NCI-H526 (cell line): ENCODE measurements around the gene BPIFB1.

Experiments
- DNase-seq, 2 experiments: peaks; one replicate each; lab custom pipeline; 2025; lab: John Stamatoyannopoulos, UW

BPIFB1 gene

DNA sequence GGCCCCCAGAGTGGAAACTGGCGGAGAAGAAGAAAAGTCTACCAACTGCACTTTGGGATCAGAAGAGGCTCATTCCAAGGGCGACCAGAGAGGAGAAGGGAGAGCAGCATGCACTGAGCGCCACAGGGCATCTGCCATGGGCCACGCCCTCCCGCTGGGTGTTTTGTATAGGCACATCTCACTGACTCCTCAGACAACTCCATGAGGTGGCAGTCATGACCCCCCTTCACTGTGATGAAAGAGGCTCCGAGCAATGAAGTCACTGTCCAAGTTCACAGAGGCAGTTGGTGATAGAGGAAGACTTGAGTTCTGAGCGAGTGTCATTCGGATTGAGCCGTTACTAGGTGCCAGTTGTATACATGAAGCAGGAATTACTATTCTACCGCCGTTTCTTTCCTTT, 15.4 kb downstream of the BPIFB1 start:
- DNase-seq, result peak; percentile 38 to 73

DNA sequence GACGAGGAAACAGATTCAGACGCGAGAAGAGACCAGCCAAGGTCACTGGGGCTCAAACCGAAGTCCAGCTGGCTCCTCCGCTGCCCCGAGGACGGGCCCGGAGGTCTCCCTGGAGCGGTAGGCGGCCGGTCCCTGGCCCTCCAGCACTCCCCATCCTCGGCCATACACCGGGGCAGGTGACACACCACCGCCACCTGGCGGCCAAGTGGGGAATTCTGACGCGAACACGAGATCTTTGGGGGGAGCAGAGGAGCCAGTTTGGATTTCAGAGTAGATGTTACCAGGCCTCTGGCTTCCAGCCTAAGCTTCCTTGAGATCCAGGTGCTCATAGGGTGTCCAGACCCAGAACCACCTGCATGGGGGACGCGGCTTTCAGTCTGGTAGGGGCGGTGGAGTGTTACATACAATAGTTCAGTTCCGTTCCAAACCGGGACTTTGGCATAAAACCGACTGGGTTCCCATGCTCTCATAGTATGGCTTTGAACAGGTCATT, 16.1 kb downstream of the BPIFB1 start:
- peak; percentile 20 to 85 for DNase-seq

DNA sequence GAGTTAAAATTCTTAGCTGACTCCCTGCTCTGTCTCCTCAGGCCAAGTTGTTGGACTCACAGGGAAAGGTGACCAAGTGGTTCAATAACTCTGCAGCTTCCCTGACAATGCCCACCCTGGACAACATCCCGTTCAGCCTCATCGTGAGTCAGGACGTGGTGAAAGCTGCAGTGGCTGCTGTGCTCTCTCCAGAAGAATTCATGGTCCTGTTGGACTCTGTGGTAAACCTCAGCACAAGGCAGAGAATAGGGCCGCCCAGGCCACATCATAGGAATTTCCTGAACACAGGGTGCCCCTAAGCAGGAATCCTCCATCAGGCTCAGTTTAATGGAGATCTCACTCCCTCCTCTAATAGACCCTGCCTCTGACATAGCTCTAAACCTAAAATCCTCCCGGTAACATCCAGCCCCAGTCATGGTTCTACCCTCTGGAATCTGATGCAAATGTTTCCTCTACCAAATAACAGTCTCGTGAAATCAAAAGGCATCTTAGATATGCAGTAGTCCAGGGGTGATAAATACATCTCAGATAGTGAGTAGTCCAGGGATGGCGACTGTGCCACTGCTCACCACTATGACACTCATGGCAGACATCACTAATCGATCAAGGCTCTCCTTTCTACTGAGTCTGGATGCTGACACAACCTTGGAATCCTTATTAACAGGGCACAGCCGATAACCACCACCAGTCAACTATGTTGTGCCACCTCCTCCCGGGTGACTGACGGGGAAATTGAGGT, 18.3 kb downstream of the BPIFB1 start:
- peak in 1 of 2 experiments; percentile 32 for DNase-seq

DNA sequence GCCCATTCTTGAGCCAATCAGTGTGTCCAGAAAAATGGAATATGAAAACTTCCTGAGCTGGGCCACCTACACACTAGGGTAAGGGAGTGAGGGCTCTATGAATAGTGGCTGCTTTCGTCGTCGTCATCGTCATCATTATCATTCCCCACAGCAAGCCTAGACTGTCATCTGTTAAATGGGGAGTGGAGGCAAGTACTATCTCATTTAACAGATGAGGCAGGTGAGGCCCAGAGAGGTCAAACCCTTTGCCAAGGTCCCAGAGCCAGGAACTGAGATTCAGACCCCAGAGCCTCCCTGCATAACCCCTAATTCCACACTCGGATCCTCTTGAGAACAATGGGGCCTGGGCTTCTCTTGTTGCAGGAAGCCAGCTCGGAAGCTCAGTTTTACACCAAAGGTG, 20.6 kb downstream of the BPIFB1 start:
- no peak for DNase-seq

DNA sequence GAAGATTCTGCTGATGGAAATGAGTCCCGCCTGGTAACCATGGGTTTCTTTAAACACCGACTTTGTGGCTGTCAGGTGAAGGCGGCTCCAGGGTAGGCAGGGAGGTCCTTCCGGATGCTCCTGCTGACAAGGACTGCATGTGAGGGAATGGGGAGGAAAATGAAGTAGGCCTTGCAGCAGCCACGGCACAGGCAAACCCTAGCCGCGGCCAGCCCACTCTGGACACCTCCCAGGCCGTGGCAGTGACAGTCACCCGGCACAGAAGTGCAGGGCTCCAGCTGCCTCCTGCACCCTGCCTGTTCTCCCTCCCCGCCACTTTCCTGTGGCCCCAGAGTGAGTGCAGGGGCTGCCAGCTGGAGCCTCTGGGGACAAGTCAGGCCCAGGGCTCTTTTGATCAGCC, 21.0 kb downstream of the BPIFB1 start:
- no peak for DNase-seq

DNA sequence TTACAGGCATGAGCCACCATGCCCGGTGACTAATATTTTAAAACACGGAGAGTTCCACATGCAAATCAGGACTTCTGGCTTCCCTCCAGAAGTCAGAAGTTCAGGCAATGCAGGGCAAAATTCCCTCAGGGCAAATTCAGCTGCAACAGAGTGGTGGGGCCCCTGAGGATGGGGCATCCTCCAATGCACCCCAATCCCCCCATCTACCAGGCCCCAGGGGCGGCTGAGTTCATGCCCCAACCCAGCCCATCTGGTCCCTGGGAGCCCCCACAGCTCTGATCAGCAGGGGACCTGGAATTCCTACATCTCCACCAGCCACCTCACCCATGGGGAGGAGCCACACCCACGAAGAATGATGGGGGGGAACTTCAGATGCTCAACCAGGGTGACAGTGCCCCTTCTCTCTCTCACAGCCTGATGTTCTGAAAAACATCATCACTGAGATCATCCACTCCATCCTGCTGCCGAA, 22.6 kb downstream of the BPIFB1 start:
- peak in 1 of 2 experiments; percentile 53 for DNase-seq

DNA sequence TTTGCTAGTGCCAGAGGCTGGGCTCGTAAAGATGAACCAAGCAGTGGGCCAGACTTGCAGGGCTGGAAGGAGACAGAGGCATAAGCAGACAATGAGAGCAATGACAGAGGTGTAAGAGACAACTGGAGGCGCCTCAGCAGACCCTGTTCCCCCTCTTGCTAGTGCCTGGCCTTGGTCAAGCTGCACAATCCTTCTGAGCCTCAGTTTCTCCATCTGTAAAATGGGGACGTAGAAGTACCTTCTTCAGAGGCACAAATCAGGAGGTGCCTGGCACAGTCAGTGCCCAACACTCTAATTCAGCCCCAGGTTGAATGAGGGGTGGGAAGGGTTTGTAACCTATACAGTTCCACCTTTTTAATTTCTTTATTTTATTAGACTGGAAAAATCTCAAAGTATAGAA, 23.2 kb downstream of the BPIFB1 start:
- no peak for DNase-seq

DNA sequence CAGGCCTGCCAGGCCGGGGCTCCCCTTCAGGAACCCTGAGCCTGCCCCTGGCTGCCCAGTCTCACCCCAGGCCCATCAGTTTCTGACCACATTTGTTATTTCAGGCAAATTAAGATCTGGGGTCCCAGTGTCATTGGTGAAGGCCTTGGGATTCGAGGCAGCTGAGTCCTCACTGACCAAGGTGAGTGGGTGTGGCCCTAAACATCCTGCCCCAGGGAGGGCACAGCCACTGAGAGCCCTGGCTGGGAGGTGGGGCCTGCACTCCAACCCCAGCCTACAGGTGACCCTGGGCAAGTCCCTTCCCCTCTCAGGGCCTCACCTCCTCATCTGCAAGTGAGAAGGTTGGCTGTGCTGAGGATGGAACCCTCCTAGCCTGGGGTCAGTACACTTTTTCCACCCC, 23.8 kb downstream of the BPIFB1 start:
- no peak for DNase-seq

DNA sequence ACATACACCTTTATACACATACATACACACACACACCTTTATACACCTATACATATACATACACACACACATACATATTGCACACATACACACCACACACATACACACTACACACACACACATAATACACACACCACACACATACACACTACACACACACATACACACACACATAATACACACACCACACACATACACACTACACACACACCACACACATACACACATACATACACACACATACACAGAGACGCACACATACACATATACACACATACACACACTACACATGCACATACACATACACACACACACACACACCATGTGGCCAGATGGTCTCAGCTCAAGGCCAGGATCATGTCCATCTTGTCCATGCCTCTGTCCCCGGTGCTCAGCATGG, 25.7 kb downstream of the BPIFB1 start:
- DNase-seq, result no peak

DNA sequence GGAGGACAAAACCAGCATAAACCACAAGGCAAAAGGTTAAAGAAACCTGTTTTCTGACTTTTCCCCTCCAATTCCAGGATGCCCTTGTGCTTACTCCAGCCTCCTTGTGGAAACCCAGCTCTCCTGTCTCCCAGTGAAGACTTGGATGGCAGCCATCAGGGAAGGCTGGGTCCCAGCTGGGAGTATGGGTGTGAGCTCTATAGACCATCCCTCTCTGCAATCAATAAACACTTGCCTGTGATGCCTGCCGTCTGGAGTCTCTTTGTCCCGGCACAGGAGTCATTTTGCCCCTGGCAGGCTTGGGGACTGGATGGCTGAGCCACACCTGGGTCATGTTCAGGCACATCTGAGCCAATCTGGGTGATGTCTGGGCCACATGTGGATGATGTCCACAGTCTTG, 26.6 kb downstream of the BPIFB1 start:
- no peak for DNase-seq

DNA sequence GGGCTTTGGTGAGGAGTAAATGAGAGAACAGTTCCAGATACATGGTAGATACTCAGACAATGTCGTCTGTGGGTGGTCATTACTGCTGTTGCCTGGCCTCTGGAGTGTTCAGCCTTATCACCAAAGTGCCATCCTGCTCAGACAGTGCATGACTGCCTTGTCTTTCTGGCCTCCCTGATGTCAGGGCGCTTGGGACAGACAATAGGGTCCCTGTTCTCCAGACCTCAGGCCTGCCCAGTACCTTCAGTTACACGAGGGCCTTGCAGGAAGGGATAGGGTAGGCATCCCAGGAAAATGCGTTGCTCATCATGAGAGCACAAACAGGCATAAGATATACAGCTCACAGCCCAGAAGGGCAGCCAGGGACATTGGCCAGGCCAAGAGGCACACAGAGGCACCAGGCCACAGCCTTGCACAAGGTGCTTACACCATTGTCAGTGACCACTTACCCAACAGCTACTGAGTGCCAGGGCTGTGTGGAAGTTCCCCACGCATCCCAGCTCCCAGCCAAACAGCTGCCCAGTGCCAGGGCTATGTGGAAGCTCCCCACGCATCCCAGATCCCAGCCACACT, 27.4 kb downstream of the BPIFB1 start:
- no peak for DNase-seq

DNA sequence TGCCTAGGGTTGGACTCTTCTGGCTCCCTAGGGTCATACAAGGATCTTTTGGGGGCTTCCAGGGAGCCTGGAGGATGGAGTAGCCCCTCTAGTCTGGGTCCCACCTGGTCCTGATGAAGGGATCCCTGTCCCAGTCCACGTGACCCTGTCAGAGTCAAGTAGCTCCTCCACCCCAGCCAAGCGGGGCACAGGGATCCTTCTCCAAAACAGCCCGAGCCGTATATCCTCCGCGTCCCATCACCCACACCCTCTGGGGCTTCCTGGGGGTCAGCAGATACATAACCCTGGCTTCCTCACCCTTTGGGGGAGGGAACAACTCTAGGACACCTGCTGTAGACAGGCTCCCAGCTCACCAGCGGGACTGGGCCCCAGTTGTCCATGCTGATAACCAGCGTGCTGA, 28.0 kb downstream of the BPIFB1 start:
- no peak for DNase-seq

DNA sequence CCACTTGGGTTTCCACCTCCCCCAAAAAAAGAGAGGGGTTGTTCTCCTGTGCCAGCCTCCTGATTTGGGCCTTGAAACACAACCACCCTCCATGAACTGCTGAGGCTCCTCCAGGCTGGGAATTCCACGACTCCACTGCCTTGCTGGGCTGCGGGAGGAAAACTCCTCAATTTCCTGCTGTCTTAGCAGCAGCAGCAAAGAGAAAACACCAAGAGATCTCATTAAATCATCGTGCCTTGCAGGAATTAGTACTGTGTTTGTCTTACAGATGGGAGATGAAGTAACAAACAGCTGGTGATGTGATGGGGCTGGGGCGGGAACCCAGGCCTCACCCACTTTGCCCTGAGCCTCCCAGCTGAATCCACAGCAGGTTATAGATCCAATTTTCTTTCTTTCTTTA, 29.0 kb downstream of the BPIFB1 start:
- no peak for DNase-seq

DNA sequence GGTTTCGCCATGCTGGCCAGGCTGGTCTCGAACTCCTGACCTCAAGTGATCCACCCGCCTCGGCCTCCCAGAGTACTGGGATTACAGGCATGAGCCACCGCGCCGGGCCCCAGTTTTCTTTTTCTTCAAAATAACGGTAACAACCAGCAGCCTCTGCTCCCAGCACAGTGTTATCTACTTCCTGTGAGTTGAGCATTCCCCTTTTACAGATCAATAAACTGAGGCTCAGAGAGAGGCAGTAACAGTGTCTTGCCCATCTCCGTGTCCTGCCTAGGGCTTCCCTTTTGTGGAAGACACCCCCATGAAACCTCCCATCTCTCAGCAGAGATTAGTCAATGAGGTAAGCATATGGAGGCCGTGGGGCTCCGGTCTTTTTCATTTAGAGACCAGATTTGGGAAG, 29.6 kb downstream of the BPIFB1 start:
- no peak for DNase-seq

DNA sequence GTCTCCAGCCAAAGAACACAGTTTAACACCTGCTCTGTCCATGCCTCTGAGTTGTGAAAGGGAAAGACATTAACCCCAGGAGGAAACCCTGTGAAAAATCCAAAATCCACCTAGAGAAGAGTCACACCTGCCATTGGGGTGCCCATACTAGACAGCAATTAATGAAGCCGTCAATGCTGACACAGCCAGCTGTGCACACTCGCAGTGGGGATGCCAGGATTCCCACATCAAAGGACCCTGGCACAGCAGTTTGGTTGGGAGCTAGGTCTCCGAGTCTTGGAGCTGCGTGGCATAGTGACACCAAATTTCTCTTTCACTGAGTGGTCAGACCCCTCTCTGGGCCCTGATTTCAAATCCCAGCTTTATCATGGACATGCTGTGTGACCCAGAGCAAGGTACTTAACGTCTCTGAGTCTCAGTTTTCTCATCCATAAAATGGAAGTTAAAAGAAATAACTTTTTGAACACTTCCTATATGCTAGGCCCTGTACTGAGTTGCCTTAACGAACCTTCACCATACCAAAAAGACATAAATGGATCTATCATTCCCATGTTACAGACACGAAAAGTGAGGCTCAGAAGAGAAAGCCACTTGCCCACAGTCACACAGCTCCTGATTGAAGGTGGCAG, 30.8 kb downstream of the BPIFB1 start:
- DNase-seq, result no peak

DNA sequence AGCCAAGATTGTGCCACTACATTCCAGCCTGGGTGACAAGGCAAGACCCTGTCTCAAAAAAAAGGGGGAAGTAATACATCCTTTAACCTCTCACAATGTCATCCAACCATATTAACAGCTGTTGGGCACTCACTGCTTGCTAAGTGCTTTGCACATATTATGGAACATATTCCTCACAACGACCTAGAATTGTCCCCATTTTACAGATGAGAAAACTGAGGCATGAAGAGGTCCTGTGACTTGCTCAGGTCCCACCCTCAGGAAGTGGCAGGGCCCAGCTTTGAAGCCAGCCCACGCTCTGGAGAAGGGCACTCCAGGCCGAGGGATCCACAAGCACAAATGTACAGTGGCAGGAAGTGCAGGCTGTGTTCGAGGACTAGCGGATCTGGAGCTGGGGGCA, 33.3 kb downstream of the BPIFB1 start:
- no peak for DNase-seq

DNA sequence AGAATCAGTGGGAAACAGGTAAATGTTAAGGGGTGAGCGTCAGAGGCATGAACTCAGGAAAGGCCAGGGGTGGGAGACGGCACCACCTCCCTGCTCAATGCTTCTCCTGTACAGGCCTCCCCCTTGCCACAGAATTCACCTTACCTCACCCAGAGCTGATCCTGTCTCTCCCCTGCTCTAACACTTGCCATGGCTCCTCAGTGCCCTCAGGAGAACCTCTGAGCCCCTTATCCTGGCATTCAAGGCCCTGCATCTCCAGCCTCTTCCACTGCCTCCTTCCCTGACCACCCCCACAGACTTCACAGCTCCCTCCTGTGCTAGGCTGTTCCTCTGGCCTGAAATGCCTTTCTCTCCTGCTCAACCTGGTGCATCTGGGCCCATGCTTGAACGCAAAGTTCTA, 33.9 kb downstream of the BPIFB1 start:
- no peak for DNase-seq

DNA sequence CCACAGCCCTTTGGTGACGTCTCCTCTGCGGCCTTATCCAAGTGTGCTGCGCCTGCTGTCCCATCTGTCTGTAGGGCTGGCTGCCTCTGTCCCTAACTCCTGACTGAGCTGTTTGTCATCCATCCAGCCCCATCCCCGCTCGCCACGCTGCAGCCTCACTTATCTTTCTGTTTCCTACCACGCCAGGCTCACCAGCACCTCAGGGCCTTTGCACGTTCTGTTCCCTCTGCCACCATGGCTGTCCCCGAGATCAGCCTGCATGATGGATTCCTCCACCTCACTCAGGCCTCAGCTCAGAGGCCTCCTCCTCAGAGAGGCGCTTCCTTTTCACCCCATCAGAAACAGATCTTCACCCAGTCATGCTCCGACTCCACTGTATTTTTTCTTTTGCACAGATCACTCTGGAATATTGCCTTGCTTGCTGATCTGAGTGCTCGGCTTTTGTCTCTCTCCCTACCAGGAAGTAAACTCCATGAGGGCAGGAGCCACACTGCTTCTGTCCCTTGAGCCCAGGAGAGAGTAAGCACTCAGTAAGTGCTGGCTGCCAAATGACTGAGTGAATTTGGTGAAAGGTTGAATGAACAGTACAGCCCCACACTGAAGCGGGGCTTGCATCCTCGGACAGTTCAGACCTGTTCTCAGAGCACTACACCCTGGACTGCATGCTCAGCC, 34.5 kb downstream of the BPIFB1 start:
- no peak for DNase-seq

DNA sequence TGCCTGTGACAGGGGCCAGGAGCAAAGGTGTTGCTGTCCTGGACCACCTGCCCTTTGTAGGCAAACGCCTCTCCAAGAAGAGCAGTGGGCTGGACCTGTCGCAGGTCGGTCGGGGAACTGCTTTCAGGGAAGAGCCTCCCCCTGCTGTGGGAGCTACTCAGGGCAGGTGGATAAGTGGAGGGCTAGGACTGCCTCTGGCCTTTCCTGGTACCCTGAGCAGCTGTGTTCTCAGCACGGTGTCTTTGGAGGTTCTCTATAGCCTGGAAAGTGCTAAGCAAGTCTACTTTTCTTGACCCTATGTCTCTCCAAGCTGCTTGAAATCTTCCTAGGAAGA, 35.0 kb downstream of the BPIFB1 start:
- no peak for DNase-seq

DNA sequence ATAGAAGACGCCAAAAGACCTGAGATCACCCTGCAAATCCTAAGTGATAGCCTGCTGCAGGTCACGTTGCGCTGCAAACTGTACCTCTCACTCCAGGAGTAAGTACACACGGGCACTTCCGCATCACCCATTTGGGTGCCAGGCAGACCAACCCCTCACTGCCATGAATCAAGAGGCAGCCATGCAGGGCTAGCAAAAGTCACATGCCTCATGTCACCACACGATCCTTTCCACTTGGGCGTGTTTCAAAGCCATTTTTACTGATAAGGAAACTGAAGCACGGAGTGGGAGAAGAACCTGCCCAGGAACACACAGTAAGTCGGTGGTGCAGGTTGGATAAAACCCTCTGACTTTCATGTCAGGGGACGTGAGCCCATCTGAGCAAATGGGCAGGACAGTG, 37.0 kb downstream of the BPIFB1 start:
- no peak for DNase-seq

DNA sequence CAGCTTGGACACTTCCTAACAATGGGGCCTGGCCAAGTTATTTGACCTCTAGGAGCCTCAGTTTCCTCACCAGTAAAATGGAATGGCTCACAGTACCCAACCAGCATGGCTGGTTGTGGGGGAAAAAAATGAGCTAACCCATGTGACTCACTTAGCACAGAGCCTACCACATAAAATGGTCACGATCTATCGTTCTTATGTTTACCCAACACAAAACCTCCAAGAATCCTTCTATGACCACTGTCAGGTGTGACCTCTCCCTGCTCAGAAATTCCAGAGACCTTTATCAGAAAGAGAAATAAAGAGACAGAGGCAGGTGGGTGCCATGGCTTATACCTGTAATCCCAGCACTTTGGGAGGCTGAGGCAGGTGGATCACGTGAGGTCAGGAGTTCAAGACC, 39.4 kb downstream of the BPIFB1 start:
- no peak for DNase-seq

DNA sequence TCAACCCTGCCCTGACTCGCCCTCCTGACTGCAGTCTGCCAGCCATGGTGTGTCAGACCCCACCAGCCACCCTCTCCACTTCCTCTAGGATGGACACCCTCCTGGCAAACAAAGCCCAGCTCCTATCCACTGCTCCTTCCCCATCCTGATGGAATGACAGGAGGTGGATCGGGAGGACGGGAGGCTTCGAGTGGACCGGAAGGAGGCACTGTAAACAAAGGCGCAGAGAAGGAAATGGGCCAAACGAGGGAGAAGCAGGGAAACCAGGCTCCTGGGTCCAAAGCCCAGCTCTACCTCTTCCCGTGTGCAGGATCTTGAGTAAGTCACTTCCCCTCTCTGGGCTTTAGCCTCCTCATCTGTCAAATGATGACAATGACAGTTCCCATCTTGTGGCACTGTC, 40.2 kb downstream of the BPIFB1 start:
- no peak for DNase-seq

DNA sequence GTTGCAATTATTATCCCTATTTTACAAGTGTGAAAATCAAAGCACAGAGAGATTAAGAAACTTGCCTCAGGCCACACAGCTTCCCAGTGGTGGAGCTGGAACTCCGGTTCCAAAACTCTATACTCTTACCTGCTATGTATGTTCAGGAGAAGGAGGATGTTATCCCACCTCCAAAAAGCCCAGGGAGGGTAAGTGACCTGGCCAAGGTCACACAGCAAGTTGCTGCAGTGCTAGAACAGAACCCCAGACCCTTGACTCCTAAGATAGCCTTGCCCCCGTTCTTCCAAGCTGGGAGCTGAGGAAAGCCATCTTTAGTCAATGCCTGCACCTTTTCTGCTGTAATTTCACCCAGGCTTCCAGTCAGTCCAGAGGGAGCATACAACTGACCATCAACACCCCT, 42.3 kb downstream of the BPIFB1 start:
- DNase-seq, result no peak
